Activated CD4-positive, alpha-beta T cell treated with anti-CD3 and anti-CD28 coated beads, Interleukin-2, amount 10 ng/mL, durations not matched to agents 24 days and 14 days (primary cell): ENCODE data around the gene SMAP1. TPM values are rescaled to one million over a fixed set of nuclear protein-coding genes. Genes with fewer than 3 reads are reported as not detected.
A peak's percentile ranks its signal among the peaks of the same experiment; 100 is the strongest.

ENCODE experiments used
- DNase-seq: peaks from one replicate; pipeline ENCODE4 v3.0.0; 2022
- H3K27ac Mint-ChIP-seq: one replicate; pipeline ENCODE4 v1.8.0; 2022; ENCODE audit warnings: mild to moderate bottlenecking, mixed read lengths
- H3K27me3 Mint-ChIP-seq: one replicate; pipeline ENCODE4 v1.8.0; 2022; ENCODE audit warnings: mixed read lengths
- H3K36me3 Mint-ChIP-seq: one replicate; pipeline ENCODE4 v1.8.0; 2022; ENCODE audit warnings: low read depth, mild to moderate bottlenecking, mixed read lengths
- H3K4me1 Mint-ChIP-seq: one replicate; pipeline ENCODE4 v1.8.0; 2021; ENCODE audit warnings: mixed read lengths
- H3K4me3 Mint-ChIP-seq: one replicate; pipeline ENCODE4 v1.8.0; 2022; ENCODE audit warnings: mild to moderate bottlenecking, moderate library complexity, mixed read lengths
- H3K9me3 Mint-ChIP-seq: one replicate; pipeline ENCODE4 v1.8.0; 2021; ENCODE audit warnings: mixed read lengths
- intact Hi-C: fragments of 100-400 bp; cut with micrococcal nuclease; formaldehyde crosslinking; loops from one replicate; pipeline ENCODE4 v1.15.1; 2023
- total RNA-seq: library from RNA; stranded (reverse); gene quantifications from 2 replicates; pipeline ENCODE4 v1.2.3, GENCODE V29; 2022

SMAP1 gene
- total RNA-seq, 1 donor from 2014 or later: 23.2 TPM

DNA sequence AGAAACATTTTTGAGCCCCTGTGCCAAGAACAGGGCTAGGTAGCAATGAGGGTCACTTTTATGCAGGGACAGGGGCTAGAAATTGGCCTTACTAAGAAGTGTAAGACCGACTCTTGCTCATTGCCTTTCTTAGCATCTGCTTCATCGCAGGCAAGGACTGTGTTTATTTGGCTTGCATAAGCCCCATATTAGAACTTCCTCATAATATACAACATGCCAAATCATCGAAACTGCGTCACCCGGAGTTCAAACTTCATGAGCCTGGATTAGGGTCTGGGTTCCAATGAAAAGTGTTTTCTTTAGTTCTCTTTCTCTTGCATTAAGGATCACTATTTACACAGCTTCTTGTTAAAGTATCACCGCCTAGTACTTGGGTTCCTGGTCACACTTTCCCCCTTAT is 977 bp upstream of the SMAP1 start:
- H3K27ac Mint-ChIP-seq: peak overlapping the region; percentile 94
- H3K36me3 Mint-ChIP-seq: peaks cover 15% of the 10 kb centered on the region
- peaks cover 40% of the 10 kb centered on the region for H3K4me1 Mint-ChIP-seq
- intact Hi-C loops: loop anchor here (1.0 to 5.0 kb wide), 3 partner anchors 15 to 869 kb away; partner anchors contain the start of genes FAM135A and LMBRD1
- H3K27me3 Mint-ChIP-seq: peaks cover 6% of the 10 kb centered on the region
- peak; percentile 54 for DNase-seq
- peaks cover 9% of the 10 kb centered on the region for H3K9me3 Mint-ChIP-seq
- H3K4me3 Mint-ChIP-seq: peak overlapping the region; percentile 90

DNA sequence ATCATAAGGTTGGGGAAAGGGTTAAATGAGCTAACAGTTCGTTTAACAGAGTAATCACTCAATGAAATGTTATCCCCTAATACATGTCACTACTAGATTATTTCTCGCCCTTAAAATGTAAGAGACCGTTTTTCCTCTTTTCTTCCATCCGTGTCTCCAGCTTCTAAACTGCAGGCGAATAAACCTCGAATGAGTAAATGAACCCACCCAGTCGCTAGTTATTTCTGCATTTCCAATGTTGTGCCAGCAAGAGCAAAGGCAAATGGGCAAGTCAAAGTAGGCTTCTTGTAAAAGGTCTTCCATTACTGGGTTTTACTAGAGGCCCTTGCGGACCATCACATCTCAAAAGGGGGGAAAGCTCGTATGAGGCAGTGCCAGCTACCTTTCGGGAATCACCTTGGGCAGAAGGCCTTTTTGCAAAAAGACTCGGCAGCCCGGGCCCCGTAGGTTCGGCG is 400 bp upstream of the SMAP1 start:
- H3K36me3 Mint-ChIP-seq: peaks cover 18% of the 10 kb centered on the region
- peak overlapping the region; percentile 90 for H3K4me3 Mint-ChIP-seq
- peaks cover 46% of the 10 kb centered on the region for H3K4me1 Mint-ChIP-seq
- peak overlapping the region; percentile 94 for H3K27ac Mint-ChIP-seq
- no peak for DNase-seq
- H3K27me3 Mint-ChIP-seq: peaks cover 1% of the 10 kb centered on the region
- intact Hi-C loops: loop anchor here (1.0 to 5.0 kb wide), 3 partner anchors 16 to 870 kb away; partner anchors contain the start of genes FAM135A and LMBRD1
- H3K9me3 Mint-ChIP-seq: peaks cover 5% of the 10 kb centered on the region

DNA sequence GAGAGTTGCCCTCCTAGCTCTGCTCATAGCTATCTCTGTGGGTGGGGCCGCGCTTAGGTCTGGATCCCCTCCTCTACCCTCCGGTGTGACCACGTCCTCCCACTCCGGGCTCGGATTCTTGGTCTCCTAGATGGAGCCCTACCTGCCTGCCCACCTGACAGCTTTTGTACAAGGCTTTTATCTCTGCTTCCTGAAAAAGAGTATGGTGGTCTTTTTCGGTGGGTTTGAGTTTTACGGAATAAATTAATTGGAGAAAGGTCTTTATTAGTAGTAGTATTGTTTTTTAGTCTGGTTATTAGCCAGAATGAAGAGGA is 773 bp downstream of the SMAP1 start:
- peaks cover 5% of the 10 kb centered on the region for H3K9me3 Mint-ChIP-seq
- H3K36me3 Mint-ChIP-seq: peaks cover 18% of the 10 kb centered on the region
- peak overlapping the region; percentile 77 for H3K27ac Mint-ChIP-seq
- peak overlapping the region; percentile 90 for H3K4me3 Mint-ChIP-seq
- no peak for DNase-seq
- intact Hi-C loops: loop anchor here (1.0 to 5.0 kb wide), 4 partner anchors 16 to 871 kb away; partner anchors contain the start of genes LMBRD1 and SDHAF4
- H3K4me1 Mint-ChIP-seq: peaks cover 57% of the 10 kb centered on the region
- H3K27me3 Mint-ChIP-seq: no peaks in the 10 kb centered on the region

DNA sequence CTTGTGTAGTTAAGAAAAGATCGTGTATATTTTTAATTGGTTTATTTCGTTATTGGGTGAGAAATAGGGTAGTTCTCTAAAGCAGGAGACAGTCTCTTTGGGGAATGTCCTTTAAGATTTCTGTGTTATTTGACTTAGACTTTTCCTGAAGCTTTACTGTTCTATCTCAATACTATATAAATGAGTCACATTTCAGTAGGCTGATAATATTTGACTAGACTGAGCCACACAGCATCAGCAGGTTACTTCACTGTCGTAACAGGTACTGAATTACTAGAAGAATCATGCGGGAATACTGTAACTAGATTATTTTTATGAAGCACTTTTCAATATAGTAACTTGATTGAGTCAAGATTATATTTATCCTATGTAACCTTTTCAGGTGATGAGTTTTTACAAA is 1.4 kb downstream of the SMAP1 start:
- DNase-seq: peak; percentile 50
- H3K4me3 Mint-ChIP-seq: peak overlapping the region; percentile 90
- intact Hi-C loops: loop anchor here (2.0 to 5.0 kb wide), 3 partner anchors 16 to 872 kb away; partner anchors contain the start of gene LMBRD1
- peaks cover 62% of the 10 kb centered on the region for H3K4me1 Mint-ChIP-seq
- H3K36me3 Mint-ChIP-seq: peaks cover 20% of the 10 kb centered on the region
- peak overlapping the region; percentile 77 for H3K27ac Mint-ChIP-seq
- H3K27me3 Mint-ChIP-seq: no peaks in the 10 kb centered on the region
- peaks cover 5% of the 10 kb centered on the region for H3K9me3 Mint-ChIP-seq

DNA sequence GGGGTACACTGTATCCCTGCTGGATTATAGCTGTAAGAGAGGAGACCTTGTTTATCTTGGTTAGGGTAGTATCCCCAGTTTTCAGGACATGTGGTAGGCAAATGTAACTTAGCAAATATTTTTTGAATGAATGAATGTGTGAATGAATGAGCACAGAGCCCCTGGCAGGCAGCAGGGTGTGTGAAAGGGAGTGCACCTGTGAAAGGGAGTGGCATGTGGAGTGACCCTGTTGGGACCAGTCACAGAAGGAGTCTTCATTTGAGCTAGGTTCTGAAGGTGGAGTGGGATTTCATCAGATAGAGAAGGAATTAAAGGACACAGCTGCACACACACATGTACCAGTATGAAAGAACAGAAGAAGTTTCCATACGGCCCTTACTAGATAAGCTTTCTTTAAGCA is 4.9 kb downstream of the SMAP1 start:
- DNase-seq: peak; percentile 54
- Mint-ChIP-seq H3K4me1 (peaks cover 62% of the 10 kb centered on the region), H3K27ac (no peak overlapping the region), H3K4me3 (peak overlapping the region; percentile 2), H3K9me3 (no peaks in the 10 kb centered on the region), H3K27me3 (no peaks in the 10 kb centered on the region), H3K36me3 (peaks cover 24% of the 10 kb centered on the region)
- intact Hi-C loops: no loop called here

DNA sequence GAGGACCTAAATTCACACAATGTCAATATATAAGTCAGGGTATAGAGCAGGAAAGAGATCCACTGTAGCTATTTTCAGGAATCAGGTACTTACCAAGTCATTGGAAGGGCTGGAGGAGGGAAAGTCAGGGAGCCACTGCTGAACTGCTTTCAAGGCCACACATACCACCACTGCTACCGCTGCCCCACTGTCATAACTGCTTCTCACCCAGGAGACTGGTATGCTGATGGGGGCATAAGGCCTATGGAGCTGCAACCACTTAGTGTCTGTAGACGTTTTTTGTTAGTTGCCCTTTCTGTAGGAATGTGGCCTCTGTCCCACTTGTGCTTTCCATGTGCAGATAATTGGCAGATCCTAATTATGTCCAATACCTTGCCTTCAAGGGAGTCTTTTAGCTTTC is 5.4 kb downstream of the SMAP1 start:
- intact Hi-C loops: no loop called here
- Mint-ChIP-seq H3K27ac (no peak overlapping the region), H3K4me3 (peak overlapping the region; percentile 2), H3K9me3 (no peaks in the 10 kb centered on the region), H3K27me3 (no peaks in the 10 kb centered on the region), H3K36me3 (peaks cover 24% of the 10 kb centered on the region), H3K4me1 (peaks cover 62% of the 10 kb centered on the region)
- DNase-seq: peak; percentile 58

DNA sequence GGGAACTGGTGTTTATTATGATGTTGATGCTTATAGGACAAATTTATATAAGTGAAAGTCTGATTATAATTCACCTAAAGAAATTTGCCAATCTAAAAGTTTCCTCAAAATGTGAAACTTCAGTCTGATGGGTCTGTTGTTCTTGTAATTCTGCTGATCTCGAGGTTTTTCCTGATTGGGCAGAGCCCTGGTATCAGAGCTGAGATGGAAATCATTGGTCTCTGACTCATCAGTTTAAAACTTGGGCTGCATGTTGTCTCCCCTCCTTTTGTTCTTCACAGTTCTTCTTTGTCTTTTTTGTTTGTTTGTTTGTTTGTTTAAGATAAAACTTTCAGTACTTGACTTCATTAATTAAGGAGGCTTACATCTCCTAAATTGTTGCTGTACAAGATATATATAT is 5.9 kb downstream of the SMAP1 start:
- Mint-ChIP-seq H3K27ac (peak overlapping the region; percentile 15), H3K4me3 (peak overlapping the region; percentile 31)
- intact Hi-C loops: no loop called here

DNA sequence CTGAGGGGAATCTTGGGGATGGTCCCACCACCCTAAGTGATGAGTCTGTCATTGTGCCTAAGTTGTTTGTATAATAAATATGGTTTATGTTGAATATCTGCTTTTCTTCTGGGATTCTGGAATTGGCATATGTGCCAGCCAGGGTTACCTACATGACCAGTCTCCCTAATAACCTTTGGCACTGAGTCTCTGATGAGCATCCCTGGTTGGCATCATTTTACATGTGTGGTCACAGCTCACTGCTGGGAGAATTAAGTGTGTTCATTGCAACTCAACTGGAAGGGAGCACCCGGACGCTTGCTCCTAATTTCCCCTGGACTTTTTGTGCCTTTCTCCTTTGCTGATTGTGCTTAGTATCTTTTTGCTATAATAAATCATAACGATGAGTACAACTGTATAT is 8.1 kb downstream of the SMAP1 start:
- H3K4me1 Mint-ChIP-seq: peaks cover 43% of the 10 kb centered on the region
- H3K27me3 Mint-ChIP-seq: no peaks in the 10 kb centered on the region
- peaks cover 19% of the 10 kb centered on the region for H3K36me3 Mint-ChIP-seq
- intact Hi-C loops: no loop called here
- H3K27ac Mint-ChIP-seq: no peak overlapping the region
- no peak for DNase-seq
- no peak overlapping the region for H3K4me3 Mint-ChIP-seq
- no peaks in the 10 kb centered on the region for H3K9me3 Mint-ChIP-seq

More for the DNA sequence above, 5.9 kb downstream of the SMAP1 start:
- peaks cover 24% of the 10 kb centered on the region for H3K36me3 Mint-ChIP-seq
- H3K27me3 Mint-ChIP-seq: no peaks in the 10 kb centered on the region
- peaks cover 60% of the 10 kb centered on the region for H3K4me1 Mint-ChIP-seq
- no peak for DNase-seq
- H3K9me3 Mint-ChIP-seq: no peaks in the 10 kb centered on the region

DNA sequence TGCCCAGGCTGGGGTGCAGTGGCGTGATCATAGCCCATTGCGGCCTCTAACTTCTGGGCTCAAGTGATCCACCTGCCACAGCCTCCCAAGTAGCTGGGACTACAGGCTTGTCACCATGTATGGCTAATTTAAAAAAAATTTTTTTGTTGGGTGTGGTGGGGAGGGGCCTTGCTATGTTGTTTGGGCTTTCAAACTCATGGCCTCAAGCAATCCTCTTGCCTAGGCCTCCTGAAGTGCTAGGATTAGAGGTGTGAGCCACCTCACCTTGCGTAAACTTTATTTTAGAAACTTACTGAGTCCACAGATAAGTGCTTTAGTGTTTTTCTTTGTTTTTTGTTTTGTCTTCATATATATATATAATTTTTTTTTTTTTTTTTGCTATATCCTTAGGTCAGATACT is 9.1 kb downstream of the SMAP1 start:
- intact Hi-C loops: no loop called here

DNA sequence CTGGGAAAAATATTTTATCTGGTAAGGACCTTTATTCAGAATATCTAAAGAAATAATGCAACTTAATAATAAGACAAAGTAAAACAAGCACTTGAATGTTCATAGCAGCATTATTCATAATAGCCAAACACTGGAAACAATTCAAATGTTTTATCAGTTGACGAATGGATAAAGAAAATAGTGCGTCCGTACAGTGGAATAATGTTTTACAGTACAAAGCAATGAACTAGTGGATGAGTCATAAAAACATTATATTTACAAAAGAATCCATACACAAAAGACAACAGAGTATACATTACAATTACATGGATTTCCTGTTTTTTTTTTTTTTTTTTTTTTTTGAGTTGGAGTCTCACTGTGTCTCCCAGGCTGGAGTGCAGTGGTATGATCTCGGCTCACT is 12.7 kb downstream of the SMAP1 start:
- intact Hi-C loops: no loop called here
- H3K4me3 Mint-ChIP-seq: no peak overlapping the region
- DNase-seq: no peak
- H3K27ac Mint-ChIP-seq: no peak overlapping the region
- peaks cover 6% of the 10 kb centered on the region for H3K36me3 Mint-ChIP-seq
- H3K27me3 Mint-ChIP-seq: no peaks in the 10 kb centered on the region
- peaks cover 32% of the 10 kb centered on the region for H3K4me1 Mint-ChIP-seq
- no peaks in the 10 kb centered on the region for H3K9me3 Mint-ChIP-seq

More for the DNA sequence above, 9.1 kb downstream of the SMAP1 start:
- Mint-ChIP-seq H3K27ac (no peak overlapping the region), H3K36me3 (peaks cover 9% of the 10 kb centered on the region), H3K27me3 (no peaks in the 10 kb centered on the region), H3K4me1 (peaks cover 39% of the 10 kb centered on the region), H3K9me3 (no peaks in the 10 kb centered on the region), H3K4me3 (no peak overlapping the region)
- DNase-seq: no peak

DNA sequence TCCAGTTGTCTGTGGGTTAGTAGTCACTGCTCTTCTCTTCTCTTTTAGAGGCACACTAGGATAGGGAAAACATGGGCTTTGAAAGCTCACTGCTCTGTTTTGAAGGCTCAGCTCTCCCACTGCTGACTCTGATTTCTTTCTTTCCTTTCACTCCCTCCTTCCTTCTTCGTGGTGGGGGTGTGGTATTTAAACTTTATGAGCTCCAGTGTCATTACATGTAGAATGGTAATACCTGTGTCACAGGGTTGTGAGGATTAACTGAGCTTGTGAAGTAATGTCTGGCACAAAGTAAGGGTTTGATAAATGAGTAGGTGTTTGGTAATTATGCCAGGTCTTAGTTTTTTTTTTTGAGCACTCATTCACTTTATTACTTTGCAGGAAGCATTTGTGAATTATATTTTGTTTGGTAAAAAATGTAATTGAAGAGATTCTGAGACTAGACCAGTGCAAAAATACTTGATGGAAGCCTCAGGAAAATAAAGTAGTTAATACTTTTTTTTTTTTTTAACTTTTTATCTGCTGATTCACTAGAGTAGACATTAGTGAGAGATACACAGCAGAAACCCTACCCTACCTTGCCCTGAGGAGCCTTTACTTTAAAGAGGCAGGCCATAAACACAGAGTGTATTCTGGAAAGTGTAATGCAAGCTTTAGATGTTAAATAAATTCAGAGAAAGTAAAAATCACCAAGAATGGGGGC is 17.3 kb downstream of the SMAP1 start:
- intact Hi-C loops: loop anchor here (2.0 to 5.0 kb wide), 5 partner anchors 16 to 463 kb away; partner anchors contain the start of genes FAM135A and SDHAF4
- Mint-ChIP-seq H3K27ac (no peak overlapping the region), H3K27me3 (no peaks in the 10 kb centered on the region), H3K4me3 (no peak overlapping the region), H3K4me1 (peaks cover 33% of the 10 kb centered on the region), H3K9me3 (no peaks in the 10 kb centered on the region), H3K36me3 (no peaks in the 10 kb centered on the region)
- DNase-seq: no peak

DNA sequence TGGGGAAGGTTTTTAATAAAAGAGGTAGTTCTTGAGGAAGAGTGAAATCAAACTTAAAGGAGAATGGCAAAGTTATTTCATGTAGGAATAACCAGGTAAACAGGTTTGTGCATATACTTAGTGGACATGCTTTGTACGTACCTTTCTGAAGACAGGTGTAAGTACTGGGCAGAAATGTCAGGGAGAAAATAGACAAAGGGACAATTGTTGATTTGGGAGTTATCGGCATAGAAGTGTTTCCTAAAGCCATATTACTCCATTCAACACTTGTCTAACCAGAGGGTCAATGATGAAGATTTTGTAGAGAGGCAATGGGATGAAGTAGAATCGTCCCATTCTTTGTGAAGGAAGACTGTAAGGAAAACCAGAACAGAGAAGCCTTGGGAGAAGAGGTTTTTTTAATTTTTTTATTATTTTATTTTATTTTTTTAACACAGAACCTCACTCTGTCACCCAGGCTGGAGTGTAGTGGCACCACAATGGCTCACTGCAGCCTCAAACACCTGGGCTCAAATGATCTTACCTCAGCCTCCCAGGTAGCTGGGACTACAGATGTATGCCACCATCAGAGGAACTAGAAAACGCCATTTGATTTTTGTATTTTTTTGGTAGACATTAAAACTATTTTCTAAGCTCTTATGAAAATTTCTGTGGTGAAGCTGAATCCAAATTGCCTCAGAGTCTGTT is 18.0 kb downstream of the SMAP1 start:
- intact Hi-C loops: loop anchor here (1.0 to 5.0 kb wide), 8 partner anchors 17 to 463 kb away; partner anchors contain the start of genes FAM135A and SDHAF4
- H3K4me1 Mint-ChIP-seq: peaks cover 32% of the 10 kb centered on the region
- H3K27ac Mint-ChIP-seq: no peak overlapping the region
- no peaks in the 10 kb centered on the region for H3K27me3 Mint-ChIP-seq
- H3K36me3 Mint-ChIP-seq: no peaks in the 10 kb centered on the region
- no peak for DNase-seq
- H3K4me3 Mint-ChIP-seq: no peak overlapping the region
- no peaks in the 10 kb centered on the region for H3K9me3 Mint-ChIP-seq

DNA sequence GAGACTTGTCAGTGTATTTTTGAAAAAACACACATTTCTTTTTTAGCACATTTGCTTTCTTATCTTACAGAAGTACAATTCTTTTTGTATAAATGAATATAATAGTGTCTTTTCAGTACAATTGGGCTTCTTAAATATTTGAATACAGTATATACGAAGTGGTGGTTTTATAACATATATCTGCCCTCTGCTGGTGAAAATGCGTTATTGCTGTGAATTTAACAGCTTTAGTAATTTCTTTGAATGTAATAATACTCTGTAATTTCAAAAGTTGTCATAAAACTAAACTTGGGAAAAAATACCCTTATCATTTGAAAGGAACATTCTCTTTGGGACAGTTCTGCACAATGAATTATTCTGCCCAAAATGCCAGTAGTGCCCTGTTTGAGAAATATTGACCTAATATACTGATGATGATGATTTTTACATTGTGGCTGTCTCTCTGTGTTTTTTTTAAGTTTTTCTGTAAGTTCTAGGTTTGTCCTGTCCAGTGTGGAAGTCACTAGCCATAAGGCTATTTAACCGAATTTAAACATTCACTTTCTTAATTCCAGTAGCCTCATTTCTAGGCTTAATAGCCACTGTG is 19.0 kb downstream of the SMAP1 start:
- intact Hi-C loops: loop anchor here (1.0 to 5.0 kb wide), 7 partner anchors 119 to 464 kb away; partner anchors contain the start of genes FAM135A and SDHAF4
- no peak overlapping the region for H3K27ac Mint-ChIP-seq
- H3K4me3 Mint-ChIP-seq: no peak overlapping the region
- peak; percentile 70 for DNase-seq
- H3K4me1 Mint-ChIP-seq: peaks cover 29% of the 10 kb centered on the region
- no peaks in the 10 kb centered on the region for H3K27me3 Mint-ChIP-seq
- H3K9me3 Mint-ChIP-seq: no peaks in the 10 kb centered on the region
- peaks cover 8% of the 10 kb centered on the region for H3K36me3 Mint-ChIP-seq

DNA sequence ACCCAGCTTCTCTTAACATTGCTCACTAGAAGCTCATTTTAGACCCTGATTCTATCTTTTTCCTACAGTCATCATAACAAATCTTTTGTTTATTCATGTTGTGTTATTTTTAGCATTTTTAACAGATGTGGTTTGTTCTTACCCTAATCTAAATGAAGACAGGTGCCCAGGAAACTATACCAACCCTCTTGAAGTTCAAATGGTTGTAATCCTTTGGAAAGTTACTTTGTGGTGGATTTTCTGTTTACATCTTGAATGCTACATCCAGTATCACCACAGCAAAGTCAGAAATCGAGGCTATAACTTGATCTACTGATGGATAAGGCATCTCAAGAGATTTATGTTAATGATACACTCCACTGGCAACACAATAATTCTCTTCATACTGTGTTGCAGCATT is 26.2 kb downstream of the SMAP1 start:
- Mint-ChIP-seq H3K27ac (no peak overlapping the region), H3K4me3 (no peak overlapping the region), H3K9me3 (peaks cover 5% of the 10 kb centered on the region), H3K36me3 (peaks cover 22% of the 10 kb centered on the region), H3K4me1 (peaks cover 11% of the 10 kb centered on the region), H3K27me3 (no peaks in the 10 kb centered on the region)
- DNase-seq: no peak
- intact Hi-C loops: no loop called here
